ENCODE results near the gene ZFP64.

ZFP64 gene

DNA sequence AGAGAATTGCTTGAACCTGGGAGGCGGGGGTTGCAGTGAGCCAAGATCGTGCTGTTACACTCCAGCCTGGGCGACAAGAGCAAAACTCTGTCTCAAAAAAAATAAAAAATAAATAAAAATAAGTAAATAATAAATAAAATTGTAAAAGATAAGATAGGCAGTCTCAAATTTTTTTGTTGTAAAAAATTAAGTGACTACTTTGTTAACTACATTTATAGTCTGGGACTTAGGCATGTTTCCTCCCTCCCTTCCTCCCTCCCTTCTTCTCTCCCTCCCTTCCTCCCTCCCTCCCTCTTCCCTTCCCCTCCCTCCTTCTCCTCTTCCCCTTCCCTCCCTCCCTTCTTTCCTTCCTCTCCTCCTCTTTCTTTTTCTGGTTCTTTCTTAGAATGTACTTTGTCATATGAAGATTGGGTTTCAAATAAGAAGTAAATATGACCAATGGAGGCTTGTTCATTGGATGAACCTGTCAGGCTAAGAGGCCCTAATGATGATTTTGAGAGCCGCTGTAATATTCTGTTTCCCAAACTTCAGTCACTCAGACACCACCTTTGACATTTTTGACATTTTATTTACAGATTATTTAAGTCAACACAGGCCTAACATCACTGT lies 24.2 kb downstream of the ZFP64 start:
- H3K4me3 ChIP-seq (replicated peaks in 1 of 2; ENCODE audit: low read depth in 2 of 2, low read length in 2 of 2), result no peak overlapping the region
- DNase-seq (ENCODE audit: low read depth in 2 of 2), result no peak
- TF ChIP-seq, protein P1, sequence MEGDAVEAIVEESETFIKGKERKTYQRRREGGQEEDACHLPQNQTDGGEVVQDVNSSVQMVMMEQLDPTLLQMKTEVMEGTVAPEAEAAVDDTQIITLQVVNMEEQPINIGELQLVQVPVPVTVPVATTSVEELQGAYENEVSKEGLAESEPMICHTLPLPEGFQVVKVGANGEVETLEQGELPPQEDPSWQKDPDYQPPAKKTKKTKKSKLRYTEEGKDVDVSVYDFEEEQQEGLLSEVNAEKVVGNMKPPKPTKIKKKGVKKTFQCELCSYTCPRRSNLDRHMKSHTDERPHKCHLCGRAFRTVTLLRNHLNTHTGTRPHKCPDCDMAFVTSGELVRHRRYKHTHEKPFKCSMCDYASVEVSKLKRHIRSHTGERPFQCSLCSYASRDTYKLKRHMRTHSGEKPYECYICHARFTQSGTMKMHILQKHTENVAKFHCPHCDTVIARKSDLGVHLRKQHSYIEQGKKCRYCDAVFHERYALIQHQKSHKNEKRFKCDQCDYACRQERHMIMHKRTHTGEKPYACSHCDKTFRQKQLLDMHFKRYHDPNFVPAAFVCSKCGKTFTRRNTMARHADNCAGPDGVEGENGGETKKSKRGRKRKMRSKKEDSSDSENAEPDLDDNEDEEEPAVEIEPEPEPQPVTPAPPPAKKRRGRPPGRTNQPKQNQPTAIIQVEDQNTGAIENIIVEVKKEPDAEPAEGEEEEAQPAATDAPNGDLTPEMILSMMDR (IDR thresholded peaks at IDR 0.05; ENCODE audit: low read depth, low read length), result no peak

DNA sequence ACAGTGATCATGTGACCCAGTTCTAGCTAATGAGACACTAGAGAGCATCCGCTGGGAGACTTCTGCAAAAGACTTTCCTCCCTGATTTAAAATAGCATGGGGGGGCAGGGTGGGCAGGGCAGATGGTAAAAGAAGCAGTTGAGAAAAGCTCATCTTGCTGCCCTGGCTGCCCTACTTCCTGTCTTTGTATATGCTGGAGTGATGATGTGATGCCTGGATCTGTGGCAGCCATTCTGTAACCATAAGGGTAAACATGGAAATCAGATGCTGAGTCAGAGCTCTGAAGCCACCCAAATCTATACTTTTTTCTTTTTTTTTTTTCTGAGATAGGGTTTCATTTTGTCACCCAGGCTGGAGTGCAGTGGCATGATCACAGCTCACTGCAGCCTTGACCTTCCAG lies 25.4 kb downstream of the ZFP64 start:
- no peak overlapping the region for H3K4me3 ChIP-seq (replicated peaks in 1 of 2; ENCODE audit: low read depth in 2 of 2, low read length in 2 of 2)
- TF ChIP-seq, protein P1 (IDR thresholded peaks at IDR 0.05; ENCODE audit: low read depth, low read length), result no peak
- DNase-seq (ENCODE audit: low read depth in 2 of 2), result no peak

DNA sequence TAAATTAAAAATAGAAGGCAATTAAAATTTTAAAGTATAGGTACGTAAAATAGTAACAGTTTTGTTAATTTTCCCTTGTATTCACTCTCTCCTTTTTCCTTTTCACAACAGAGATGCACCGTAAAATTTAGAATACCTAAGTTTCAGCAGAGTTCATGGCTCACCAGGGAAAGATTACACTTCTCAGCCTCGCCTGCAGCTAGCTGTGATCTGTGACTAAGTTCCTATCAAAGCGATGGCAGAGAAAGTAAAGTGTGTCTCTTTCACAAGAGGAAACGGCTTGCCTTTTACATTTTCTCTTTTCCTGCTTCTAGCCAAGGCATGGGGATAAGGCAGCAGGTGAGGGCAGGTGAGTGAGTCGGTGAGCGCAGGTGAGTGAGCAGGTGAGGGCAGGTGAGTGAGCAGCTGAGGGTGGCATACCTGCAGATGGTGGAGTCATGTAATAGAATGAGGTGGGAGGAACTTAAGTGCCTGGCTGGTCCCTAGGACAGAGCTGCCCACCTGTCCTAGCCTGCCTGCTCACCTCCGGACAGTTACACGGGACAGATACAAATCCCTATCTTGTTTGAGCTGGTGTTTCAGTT lies 30.9 kb downstream of the ZFP64 start:
- DNase-seq (ENCODE audit: low read depth in 2 of 2), result no peak
- no peak overlapping the region for H3K4me3 ChIP-seq (replicated peaks in 1 of 2; ENCODE audit: low read depth in 2 of 2, low read length in 2 of 2)
- TF ChIP-seq, protein P1 (IDR thresholded peaks at IDR 0.05; ENCODE audit: low read depth, low read length), result no peak

DNA sequence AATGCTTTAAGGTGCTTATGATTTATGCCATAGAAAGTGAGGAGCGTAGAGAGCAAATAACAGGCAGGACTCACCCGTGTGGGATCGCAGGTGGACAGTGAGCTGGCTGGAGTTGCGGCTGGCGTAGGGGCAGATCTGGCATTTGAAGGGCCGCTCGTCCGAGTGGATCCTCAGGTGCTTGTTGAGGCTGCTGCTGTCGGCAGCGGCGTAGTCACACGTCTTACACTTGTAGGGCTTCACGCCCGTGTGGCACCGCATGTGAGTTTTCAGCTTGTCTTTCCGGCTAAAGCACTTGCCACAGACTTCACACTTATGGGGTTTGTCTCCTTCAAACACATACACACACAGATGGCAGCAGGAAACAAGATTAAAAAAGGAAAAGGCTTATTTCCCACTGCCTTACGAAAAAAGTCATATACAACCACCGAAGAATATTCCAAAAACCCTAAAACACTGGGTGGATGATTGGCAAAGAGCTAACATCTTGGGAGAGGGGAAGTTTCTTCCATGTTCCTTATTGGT lies 31.5 kb downstream of the ZFP64 start:
- no peak for DNase-seq (ENCODE audit: low read depth in 2 of 2)
- no peak overlapping the region for H3K4me3 ChIP-seq (replicated peaks in 1 of 2; ENCODE audit: low read depth in 2 of 2, low read length in 2 of 2)
- TF ChIP-seq, protein P1 (IDR thresholded peaks at IDR 0.05; ENCODE audit: low read depth, low read length), result no peak

DNA sequence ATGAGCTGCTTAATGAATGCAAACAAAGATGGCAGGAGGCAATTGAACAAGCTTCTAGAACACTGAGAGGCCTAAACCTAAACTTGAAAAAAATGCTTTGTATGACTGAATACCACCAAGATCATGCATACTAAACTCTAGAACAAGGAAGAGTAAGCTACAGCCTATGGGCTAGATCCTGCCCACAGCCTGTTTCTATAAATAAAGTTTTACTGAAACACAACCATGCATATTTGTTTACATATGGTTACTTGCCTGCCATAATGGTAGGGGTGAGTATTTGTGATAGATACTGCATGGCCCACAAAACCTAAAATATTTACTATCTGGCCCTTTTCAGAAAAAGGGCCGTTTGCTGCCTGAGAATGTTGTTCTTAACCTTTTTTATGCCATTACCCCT lies 37.0 kb downstream of the ZFP64 start:
- TF ChIP-seq, protein P1 (IDR thresholded peaks at IDR 0.05; ENCODE audit: low read depth, low read length), result no peak
- DNase-seq (ENCODE audit: low read depth in 2 of 2), result no peak
- no peak overlapping the region for H3K4me3 ChIP-seq (replicated peaks in 1 of 2; ENCODE audit: low read depth in 2 of 2, low read length in 2 of 2)

DNA sequence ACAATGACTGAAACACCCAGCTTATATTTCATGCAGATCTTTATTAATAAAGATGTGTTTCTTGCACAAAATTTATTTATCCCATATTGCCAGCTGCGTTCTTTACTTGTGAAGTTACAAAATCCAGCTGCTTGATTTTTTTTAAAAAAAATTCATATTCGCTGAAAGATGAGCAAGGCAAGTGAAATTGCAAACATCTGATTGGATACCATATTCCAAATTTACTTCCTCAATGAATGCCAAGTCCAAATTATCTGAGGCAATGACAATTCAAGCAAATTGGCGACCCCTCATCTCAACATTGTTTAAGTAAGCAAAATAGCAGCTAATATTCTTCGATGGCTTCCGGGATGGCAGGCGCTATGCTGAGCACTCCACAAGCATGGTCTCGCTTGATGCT lies 37.7 kb downstream of the ZFP64 start:
- no peak overlapping the region for H3K4me3 ChIP-seq (replicated peaks in 1 of 2; ENCODE audit: low read depth in 2 of 2, low read length in 2 of 2)
- DNase-seq (ENCODE audit: low read depth in 2 of 2), result no peak
- TF ChIP-seq, protein P1 (IDR thresholded peaks at IDR 0.05; ENCODE audit: low read depth, low read length), result no peak
